OCI-LY7 (cell line): Measurements from ENCODE around the gene FIGNL2. TPM values are rescaled to one million over a fixed set of nuclear protein-coding genes. Genes with fewer than 3 reads are reported as not detected.
"Not testable (repeated sequence)": the region's sequence is repeated elsewhere in the genome, so short reads cannot be mapped to it uniquely, and the experiment has no call there.

Experiments
- BruUV-seq: library from RNA; stranded (reverse); fragments of 400-500 nt; replicated peaks from 2 replicates; lab custom pipeline; 2021; lab: Mats Ljungman, UMichigan
- CTCF ChIA-PET: fragments of 300-600 bp; sonication (Branson Sonifier 250); formaldehyde crosslinking; loops from one replicate; lab custom pipeline; 2022; ENCODE audit warnings: antibody characterized with exemption; ENCODE audit not compliant: unreplicated experiment; lab: Charles Lee
- POLR2A ChIA-PET: fragments of 300-600 bp; sonication (Branson Sonifier 250); formaldehyde crosslinking; loops from one replicate; lab custom pipeline; 2022; ENCODE audit warnings: antibody characterized with exemption; lab: Charles Lee
- DNase-seq: peaks from one replicate; pipeline ENCODE4 v3.0.0-alpha.2; 2015; ENCODE audit warnings: low spot score
- H2AFZ ChIP-seq: fragments of 200-600 bp; sonication (generic), shearing (Covaris generic); 2 replicates; pipeline ENCODE4 v1.6.1; 2014; ENCODE audit warnings: mild to moderate bottlenecking, antibody characterized with exemption, low read length, moderate library complexity
- H3K27ac ChIP-seq: fragments of 200-600 bp; sonication (generic); 2 replicates; pipeline ENCODE4 v1.5.1; 2014; ENCODE audit warnings: mixed run types, low read depth, mild to moderate bottlenecking, moderate library complexity, low read length, inconsistent platforms; ENCODE audit not compliant: poor library complexity, severe bottlenecking
- H3K36me3 ChIP-seq: fragments of 200-600 bp; sonication (generic); 2 replicates; pipeline ENCODE4 v1.6.1; 2014; ENCODE audit warnings: mild to moderate bottlenecking, antibody characterized with exemption, low read length, moderate library complexity, mixed read lengths; ENCODE audit not compliant: insufficient read depth
- H3K4me1 ChIP-seq: fragments of 200-600 bp; sonication (generic); 2 replicates; pipeline ENCODE4 v1.5.1; 2014; ENCODE audit warnings: mild to moderate bottlenecking, low read length; ENCODE audit not compliant: insufficient read depth, poor library complexity, severe bottlenecking
- H3K4me2 ChIP-seq: fragments of 200-600 bp; sonication (generic); 2 replicates; pipeline ENCODE4 v1.6.1; 2014; ENCODE audit warnings: mild to moderate bottlenecking, low read length
- H3K4me3 ChIP-seq: fragments of 200-600 bp; sonication (generic); 2 replicates; pipeline ENCODE4 v1.5.1; 2014; ENCODE audit warnings: mild to moderate bottlenecking, low read depth, low read length; ENCODE audit not compliant: poor library complexity, severe bottlenecking
- H3K79me2 ChIP-seq: fragments of 200-600 bp; sonication (generic); 2 replicates; pipeline ENCODE4 v1.6.1; 2016; ENCODE audit warnings: low read depth, mild to moderate bottlenecking, low read length, moderate library complexity, mixed read lengths; ENCODE audit not compliant: insufficient read depth
- H3K9me2 ChIP-seq: fragments of 200-600 bp; sonication (generic); 2 replicates; pipeline ENCODE4 v1.6.1; 2016; ENCODE audit warnings: mild to moderate bottlenecking, low read length, mixed read lengths; ENCODE audit not compliant: insufficient read depth
- H3K9me3 ChIP-seq: fragments of 200-600 bp; sonication (generic); 2 replicates; pipeline ENCODE4 v1.6.1; 2014; ENCODE audit warnings: mild to moderate bottlenecking, mixed run types, low read length, mixed read lengths
- H4K20me1 ChIP-seq: fragments of 200-600 bp; sonication (generic); 2 replicates; pipeline ENCODE4 v1.6.1; 2014; ENCODE audit warnings: mild to moderate bottlenecking, antibody characterized with exemption, low read length, moderate library complexity, mixed read lengths; ENCODE audit not compliant: insufficient read depth
- CTCF ChIP-seq: fragments of 200-600 bp; sonication (generic); conservative IDR thresholded peaks from 2 replicates; pipeline ENCODE4 v1.5.1; 2014; ENCODE audit warnings: mild to moderate bottlenecking, antibody characterized with exemption, low read length, moderate library complexity, mixed read lengths
- EZH2phosphoT487 ChIP-seq: fragments of 200-600 bp; sonication (generic); IDR thresholded peaks from 2 replicates; pipeline ENCODE4 v1.6.1; 2018; ENCODE audit warnings: low read depth, borderline replicate concordance, mild to moderate bottlenecking, mixed run types, antibody characterized with exemption, low read length, moderate library complexity, mixed read lengths
- intact Hi-C: fragments of 100-400 bp; cut with micrococcal nuclease; formaldehyde crosslinking; loops from one replicate; pipeline ENCODE4 v1.10.0; 2022; ENCODE audit not compliant: unreplicated experiment
- total RNA-seq, 2 experiments: library from RNA; depleted of rRNA in 1 of 2; stranded (reverse); fragments of >200 nt in 1 of 2; shearing (Covaris generic) in 1 of 2; gene quantifications; 2 replicates each; pipeline ENCODE4 v1.2.3, GENCODE V29; 2014 to 2022

The FIGNL2 gene
- total RNA-seq, 2 experiments from 2014 or later = not detected

- BruUV-seq = no TSS peak
- H2AFZ ChIP-seq = no peak within 1 kb of the TSS
- CTCF ChIA-PET = no interaction called here
- no peaks in the 10 kb centered on the region for H3K36me3 ChIP-seq
- H3K9me2 ChIP-seq = no peaks in the 10 kb centered on the region
- peaks cover 9% of the 10 kb centered on the region for H3K4me1 ChIP-seq
- intact Hi-C loops = no loop called here
- no peaks in the 10 kb centered on the region for H3K79me2 ChIP-seq
- H4K20me1 ChIP-seq = no peaks in the 10 kb centered on the region
- H3K4me2 ChIP-seq = no peak within 1 kb of the TSS
- H3K4me3 ChIP-seq = no peak within 1 kb of the TSS
- peaks cover 6% of the 10 kb centered on the region; the same call in 1 of the 2 replicates for H3K9me3 ChIP-seq
- POLR2A ChIA-PET = interaction anchor here (0.6 kb wide), 1 partner anchor 12 kb away, joined by 3 read pairs; no protein-coding TSS in a partner anchor
- DNase-seq = no peak
- no peak within 1 kb of the TSS for H3K27ac ChIP-seq
- TF ChIP-seq CTCF = no peak
- TF ChIP-seq EZH2phosphoT487 = no peak
These were observed 39.2 kb upstream of the FIGNL2 start, which contains the start of gene ANKRD33 for GRCh38 chr12:51887476-51888315. Gene ANKRD33, plus strand, starts transcription at chr12:51888103. Its CDS starts 84 bp downstream, at chr12:51888187.

- H3K4me1 ChIP-seq = peaks cover 9% of the 10 kb centered on the region
- ChIA-PET CTCF (interaction anchor here (1.2 kb wide), 2 partner anchors 11 to 16 kb away, joined by 3 to 4 read pairs; no protein-coding TSS in a partner anchor), POLR2A (interaction anchor here (0.5 to 1.4 kb wide), 3 partner anchors 99 to 356 kb away, joined by 3 to 4 read pairs (median 3); no protein-coding TSS in a partner anchor)
- intact Hi-C loops = no loop called here
- peaks cover 6% of the 10 kb centered on the region; the same call in 1 of the 2 replicates for H3K9me3 ChIP-seq
- DNase-seq = peak; percentile 73
- peak overlapping the region; percentile 97 for H2AFZ ChIP-seq
- peak overlapping the region; percentile 39; the same call in 1 of the 2 replicates for H3K4me2 ChIP-seq
- H4K20me1 ChIP-seq = no peaks in the 10 kb centered on the region
- H3K79me2 ChIP-seq = no peaks in the 10 kb centered on the region
- H3K27ac ChIP-seq = no peak overlapping the region
- H3K9me2 ChIP-seq = no peaks in the 10 kb centered on the region
- H3K4me3 ChIP-seq = no peak overlapping the region
- BruUV-seq = no TSS peak
- TF ChIP-seq EZH2phosphoT487 (no peak), CTCF (no peak)
- no peaks in the 10 kb centered on the region for H3K36me3 ChIP-seq
These were observed 37.6 kb upstream of the FIGNL2 start for GRCh38 chr12:51886021-51886710.

- H3K27ac ChIP-seq, intact Hi-C loops: not testable (repeated sequence)
- POLR2A ChIA-PET = interaction anchor here (0.7 to 1.4 kb wide), 2 partner anchors 50 to 238 kb away, joined by 3 to 4 read pairs; no protein-coding TSS in a partner anchor
These were observed 36.9 kb upstream of the FIGNL2 start for GRCh38 chr12:51885294-51886020.

More at GRCh38 chr12:51885294-51886020, 36.9 kb upstream of the FIGNL2 start:
- H3K4me3 ChIP-seq, H3K36me3 ChIP-seq, H3K9me2 ChIP-seq, H3K4me1 ChIP-seq, DNase-seq, H3K4me2 ChIP-seq, H4K20me1 ChIP-seq, BruUV-seq, H3K9me3 ChIP-seq, H3K79me2 ChIP-seq: not testable (repeated sequence)
- H2AFZ ChIP-seq = peak overlapping the region; percentile 97
- CTCF ChIA-PET = interaction anchor here (1.2 kb wide), 2 partner anchors 10 to 15 kb away, joined by 3 to 4 read pairs; no protein-coding TSS in a partner anchor
